ENCODE measurements around the gene STK40.

STK40 gene

DNA sequence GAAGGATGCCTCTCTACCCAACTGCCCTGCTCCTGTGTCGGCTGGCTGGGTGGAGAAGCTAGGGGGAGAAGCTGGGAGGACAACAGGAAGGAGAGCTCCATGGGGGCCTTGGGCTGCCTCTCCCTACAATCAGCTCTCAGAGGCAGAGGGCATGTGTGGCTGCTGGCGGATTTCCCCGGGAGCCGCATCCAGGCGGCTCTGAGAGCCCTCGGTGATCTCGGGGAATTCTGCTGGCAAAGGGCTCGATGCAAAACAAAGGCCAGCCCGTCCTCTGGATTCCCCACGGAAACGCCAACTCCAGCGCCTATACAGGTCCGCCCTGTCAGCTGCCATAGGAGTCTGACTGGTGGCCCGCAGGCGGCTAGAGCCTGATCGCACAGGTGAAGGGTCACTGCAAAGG, 35.9 kb downstream of the STK40 start:
- H3K4me3 ChIP-seq (ENCODE audit: low read depth, low read length): no peak overlapping the region
- DNase-seq (ENCODE audit: low read depth): no peak
- no peak for TF ChIP-seq CTCF (IDR thresholded peaks at IDR 0.05; ENCODE audit: insufficient read depth, low read depth, low read length, missing control alignments)

DNA sequence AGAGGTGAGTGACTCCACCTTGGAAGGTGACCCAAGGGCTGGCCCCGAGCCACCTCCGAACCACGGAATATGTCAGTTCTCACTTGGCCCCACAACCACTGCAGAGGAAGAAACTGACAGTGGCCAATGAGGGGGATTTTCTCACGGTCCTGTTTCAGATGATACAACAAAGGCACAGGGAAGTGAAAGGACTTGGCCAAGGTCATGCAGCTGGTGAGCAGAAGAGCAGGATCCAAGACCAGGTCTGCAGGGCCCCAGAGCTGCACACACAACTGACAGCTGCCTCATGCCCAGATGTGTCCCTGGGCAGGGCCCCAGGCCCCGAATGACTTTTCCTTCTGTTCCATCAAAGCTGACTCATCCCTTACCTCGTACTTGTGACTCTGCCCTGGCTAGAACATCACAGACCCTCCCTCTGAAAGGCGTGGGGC, 36.5 kb downstream of the STK40 start:
- TF ChIP-seq CTCF (IDR thresholded peaks at IDR 0.05; ENCODE audit: insufficient read depth, low read depth, low read length, missing control alignments): no peak
- H3K4me3 ChIP-seq (ENCODE audit: low read depth, low read length): no peak overlapping the region
- DNase-seq (ENCODE audit: low read depth): peak; percentile 94

DNA sequence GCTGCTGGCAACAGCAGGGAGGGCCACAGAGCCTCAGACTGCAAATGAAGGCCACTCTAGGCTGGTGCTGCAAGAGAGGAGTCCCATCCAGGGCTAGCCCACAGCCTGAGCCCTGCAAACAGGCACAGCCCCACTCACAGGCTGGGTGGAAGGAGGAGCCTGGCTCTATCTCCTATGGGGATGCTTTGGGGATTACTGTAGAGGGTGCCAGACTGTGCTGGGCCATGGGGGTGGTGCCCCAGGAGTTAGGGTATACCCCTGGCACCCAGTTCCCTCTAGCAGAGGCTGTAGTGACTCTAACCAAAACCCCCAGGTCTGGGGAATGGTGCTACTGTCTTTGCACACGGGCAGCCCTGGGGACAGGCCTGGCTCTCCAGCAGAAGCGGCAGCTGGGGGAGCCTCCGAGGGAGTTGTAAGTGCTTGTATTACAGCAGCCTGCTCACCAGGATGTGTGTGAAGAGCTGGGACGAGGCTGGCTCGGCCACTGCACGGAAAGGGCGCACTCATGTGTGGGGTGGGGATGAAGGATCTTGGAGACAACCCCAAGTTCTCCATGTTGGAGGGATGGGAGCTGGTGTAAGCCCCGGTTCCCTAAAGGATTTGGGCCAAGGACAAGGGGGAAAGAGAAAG, 38.9 kb downstream of the STK40 start:
- no peak for TF ChIP-seq CTCF (IDR thresholded peaks at IDR 0.05; ENCODE audit: insufficient read depth, low read depth, low read length, missing control alignments)
- DNase-seq (ENCODE audit: low read depth): no peak
- no peak overlapping the region for H3K4me3 ChIP-seq (ENCODE audit: low read depth, low read length)

DNA sequence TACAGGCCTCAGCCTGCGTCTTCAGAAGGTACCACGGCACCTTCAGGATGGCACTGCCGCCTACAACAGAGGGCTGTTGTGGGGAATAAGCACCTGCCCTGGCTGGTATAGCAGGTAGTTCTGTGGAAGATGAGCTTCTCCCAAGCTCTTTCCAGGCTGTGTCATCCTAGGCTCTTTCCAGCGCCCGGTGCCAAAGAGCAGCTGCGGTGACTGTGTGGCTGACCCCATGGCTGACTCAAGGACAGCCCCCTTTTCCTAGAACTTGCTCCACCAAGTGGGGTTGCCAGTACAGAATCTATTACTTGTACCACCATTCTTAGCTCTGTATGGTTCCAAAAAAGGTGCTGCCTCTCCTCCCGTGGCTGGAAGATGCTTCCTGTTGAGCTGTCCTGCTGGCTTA, 40.4 kb downstream of the STK40 start:
- no peak for DNase-seq (ENCODE audit: low read depth)
- H3K4me3 ChIP-seq (ENCODE audit: low read depth, low read length): no peak overlapping the region
- TF ChIP-seq CTCF (IDR thresholded peaks at IDR 0.05; ENCODE audit: insufficient read depth, low read depth, low read length, missing control alignments): no peak

DNA sequence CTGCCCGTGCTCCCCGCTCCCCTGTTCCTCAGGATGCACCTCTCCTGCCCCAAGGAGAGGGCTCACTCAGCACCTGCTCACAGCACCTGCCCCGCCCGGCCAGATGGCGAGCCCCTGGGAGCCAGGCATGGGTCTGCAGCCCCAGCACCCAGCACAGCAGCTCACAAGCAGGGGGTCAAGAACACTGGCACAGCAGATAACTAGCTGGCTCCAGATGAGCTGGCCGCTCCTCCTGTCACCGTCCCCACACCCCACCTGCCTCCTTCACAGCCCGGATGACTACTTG, 41.4 kb downstream of the STK40 start:
- H3K4me3 ChIP-seq (ENCODE audit: low read depth, low read length): no peak overlapping the region
- no peak for DNase-seq (ENCODE audit: low read depth)
- TF ChIP-seq CTCF (IDR thresholded peaks at IDR 0.05; ENCODE audit: insufficient read depth, low read depth, low read length, missing control alignments): no peak

DNA sequence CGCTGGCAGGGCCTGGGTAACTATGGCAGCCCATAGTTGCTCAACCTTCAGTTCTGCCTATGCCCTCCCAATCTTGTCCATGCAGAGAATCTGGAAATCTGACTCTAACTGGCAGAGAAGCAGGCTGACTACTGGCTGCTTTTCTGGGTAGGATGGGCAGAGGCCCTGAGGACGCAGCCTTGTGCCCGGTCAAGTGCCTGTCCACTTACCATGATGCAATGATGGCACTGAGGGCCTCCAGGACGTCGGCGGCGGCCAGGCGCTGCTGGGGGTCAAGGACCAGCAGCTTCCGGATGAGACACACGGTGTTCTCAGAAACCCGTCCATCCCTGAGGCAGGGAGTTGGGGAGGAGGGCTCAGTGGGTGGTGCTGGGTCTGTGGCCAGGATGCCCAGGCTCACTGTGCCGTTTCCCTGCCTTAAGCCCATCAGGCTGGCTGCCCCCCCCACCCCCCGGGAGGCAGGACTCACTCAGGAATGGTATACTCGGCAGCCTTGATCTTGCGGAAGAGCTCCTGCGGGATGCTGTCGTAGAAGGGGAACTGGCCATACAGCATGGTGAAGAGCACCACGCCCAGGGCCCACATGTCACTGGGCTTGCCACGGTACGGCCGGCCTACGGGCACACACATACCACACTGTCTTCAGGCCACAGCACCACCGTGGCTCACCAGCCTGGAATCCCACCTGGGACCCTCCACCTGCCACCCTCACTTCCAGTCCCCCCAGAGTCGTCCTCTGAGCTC, 41.9 kb downstream of the STK40 start:
- no peak for TF ChIP-seq CTCF (IDR thresholded peaks at IDR 0.05; ENCODE audit: insufficient read depth, low read depth, low read length, missing control alignments)
- no peak overlapping the region for H3K4me3 ChIP-seq (ENCODE audit: low read depth, low read length)
- DNase-seq (ENCODE audit: low read depth): no peak
